Measurements from ENCODE around the gene TECTB.

TECTB gene

DNA sequence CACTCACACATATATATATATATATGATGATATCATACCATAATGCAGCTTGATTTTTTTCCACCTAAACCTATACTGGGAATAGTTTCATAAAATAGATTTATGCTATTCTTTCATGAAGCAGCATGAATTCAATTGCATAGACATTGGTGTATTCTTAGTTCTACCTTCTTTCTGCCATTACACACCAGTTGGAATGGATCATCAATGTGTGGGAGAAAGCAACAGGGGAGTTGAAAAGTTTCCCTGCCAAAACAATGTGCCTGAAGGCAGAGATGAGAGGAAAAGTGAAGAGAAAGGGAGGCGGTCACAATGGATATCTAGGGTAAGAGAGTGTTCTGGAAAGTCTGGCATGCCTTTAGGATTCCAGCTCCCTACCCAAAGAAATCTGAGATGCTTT, 65.6 kb downstream of the TECTB start:
- no peak for FAIRE-seq

DNA sequence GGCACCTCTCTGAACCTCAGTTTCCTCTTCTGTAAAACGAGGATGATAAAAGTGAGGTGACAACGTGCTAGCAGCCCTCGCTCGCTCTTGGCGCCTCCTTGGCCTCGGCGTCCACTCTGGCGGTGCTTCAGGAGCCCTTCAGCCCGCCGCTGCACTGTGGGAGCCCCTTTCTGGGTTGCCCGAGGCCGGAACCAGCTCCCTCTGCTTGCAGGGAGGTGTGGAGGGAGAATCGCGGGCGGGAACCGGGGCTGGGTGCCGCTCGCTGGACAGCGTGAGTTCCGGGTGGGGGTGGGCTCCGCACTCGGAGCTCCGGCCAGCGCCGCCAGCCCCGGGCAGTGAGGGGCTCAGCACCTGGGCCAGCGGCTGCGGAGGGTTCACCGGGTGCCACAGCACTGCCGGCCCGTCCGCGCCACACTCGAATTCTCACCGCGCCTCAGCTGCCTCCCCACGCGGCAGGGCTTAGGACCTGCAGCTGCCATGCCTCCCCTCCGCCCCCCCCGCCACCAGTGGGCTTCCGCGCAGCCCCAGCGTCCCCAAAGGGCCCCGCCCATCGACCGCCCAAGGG, 66.4 kb downstream of the TECTB start:
- no peak for FAIRE-seq

DNA sequence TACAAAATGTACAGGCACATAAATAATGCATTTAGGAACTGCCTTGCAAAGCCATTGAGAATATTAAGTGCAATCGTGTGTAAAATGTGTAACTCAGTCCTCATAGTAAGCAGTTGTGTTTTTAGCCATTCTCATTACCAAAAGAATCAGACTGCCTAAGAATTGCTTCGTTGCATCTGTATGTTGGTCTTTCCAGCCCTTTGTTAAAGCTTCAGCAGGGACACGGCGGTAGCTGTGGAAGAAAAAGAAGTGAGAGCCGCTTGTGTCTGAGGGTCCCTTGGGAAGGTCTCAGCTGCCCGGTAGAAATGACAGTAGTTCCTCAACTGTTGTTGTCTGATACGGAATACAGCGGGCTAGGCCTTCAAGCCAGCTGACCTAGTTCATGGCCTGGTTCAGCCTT, 67.9 kb downstream of the TECTB start:
- FAIRE-seq = no peak

DNA sequence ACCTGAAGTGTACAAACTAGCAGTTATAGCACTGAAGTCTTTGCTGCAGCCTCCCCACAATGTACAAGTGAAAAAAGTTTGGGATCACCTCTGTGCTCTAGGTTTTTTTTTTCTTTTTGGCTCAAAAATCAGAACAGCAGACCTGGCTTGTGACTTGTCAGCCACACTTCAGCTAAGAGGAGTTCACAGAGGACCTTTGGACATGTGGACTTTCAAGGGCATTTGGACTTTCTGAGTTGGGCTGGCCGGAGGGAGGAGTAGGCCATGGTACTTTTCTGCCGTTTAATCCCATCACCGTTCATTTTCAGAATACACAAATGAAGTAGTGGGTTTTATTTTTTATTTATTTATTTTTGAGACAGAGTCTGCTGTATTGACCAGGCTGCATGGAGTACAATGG, 68.8 kb downstream of the TECTB start:
- FAIRE-seq = no peak

DNA sequence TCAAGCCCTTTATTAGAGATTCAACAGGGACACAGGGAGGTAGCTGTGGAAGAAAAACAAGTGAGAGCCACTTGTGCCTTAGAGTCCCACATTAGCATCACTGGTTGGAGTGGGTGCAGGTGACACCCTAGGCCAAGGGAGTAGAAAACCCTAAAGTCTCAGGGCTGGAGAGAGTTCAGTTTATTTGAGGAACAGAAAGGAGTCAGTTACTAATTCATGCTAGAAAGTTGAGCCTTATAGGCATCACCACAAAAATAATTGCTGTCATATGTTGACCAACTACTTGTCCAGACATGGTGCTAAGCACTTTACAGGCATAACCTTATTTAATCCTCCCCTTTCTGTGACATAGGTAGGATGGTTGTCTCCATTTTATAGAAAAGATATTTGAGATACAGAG, 69.8 kb downstream of the TECTB start:
- FAIRE-seq = no peak

Data from endometrium (tissue), 2 donors.